Measurements from ENCODE around the gene PSENEN.
"Not testable (repeated sequence)": the region's sequence is repeated elsewhere in the genome, so short reads cannot be mapped to it uniquely, and the experiment has no call there.

The PSENEN gene

DNA sequence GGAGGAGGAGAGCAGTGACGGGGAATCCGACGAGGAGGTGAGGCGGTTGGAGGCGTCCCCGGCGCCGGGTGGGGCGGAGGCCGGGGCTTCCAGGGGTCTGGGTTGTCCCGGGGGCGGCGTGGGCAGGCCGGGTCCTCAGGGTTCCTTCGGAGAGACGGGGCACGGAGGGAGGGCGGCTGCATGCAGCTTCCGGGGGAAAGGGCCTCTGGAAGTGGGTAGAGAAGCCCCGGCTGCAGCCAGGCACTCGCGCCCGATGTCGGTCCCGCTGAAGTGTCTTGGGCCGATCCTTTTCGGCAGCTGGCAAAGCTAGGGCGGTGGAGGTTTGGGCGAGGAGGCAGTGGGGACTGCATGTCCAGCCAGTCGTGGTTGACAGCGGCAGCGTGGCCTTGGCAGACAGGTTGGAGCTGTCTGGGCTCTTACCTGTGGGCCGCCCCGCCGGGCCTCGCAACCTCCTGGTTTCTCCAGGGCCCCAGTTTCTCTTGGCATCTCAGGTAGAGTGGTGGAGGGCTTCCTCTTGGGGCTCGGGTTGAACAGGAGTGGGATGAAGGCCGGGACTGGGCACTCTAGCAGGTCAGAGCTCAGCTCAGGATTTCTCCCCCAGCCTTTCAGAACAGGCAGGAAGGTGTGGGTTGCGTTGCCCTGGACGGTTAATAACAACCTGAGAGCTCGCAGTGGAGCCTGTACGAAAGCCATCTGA, 27.0 kb upstream of the PSENEN start:
- no peak for DNase-seq (ENCODE audit: low spot score)

GRCh38 chr19:35719402-35720162, 25.9 kb upstream of the PSENEN start:
- DNase-seq (ENCODE audit: low spot score), result no peak

GRCh38 chr19:35720163-35720524, 25.3 kb upstream of the PSENEN start:
- no peak for DNase-seq (ENCODE audit: low spot score)

- no peak for DNase-seq (ENCODE audit: low spot score)
These were observed 24.8 kb upstream of the PSENEN start for GRCh38 chr19:35720648-35721047.

GRCh38 chr19:35721374-35721773, 24.1 kb upstream of the PSENEN start:
- no peak for DNase-seq (ENCODE audit: low spot score)

DNA sequence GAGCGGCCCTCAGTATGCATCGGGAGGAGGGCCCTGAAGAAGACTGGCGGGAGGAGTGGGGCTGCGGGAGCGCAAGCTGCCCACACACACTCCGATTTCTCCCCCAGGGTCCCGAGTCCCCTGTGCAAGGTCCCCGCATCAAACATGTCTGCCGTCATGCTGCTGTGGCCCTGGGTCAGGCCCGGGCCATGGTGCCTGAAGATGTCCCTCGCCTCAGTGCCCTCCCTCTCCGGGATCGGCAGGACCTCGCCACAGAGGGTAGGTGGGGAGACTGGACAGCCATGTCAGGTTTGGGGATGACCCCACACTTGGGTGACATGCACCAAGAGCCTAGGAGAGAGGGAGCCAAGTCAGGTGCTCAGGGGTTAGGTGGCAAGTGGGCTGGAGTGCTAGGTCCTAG, 23.0 kb upstream of the PSENEN start:
- no peak for DNase-seq (ENCODE audit: low spot score)

DNA sequence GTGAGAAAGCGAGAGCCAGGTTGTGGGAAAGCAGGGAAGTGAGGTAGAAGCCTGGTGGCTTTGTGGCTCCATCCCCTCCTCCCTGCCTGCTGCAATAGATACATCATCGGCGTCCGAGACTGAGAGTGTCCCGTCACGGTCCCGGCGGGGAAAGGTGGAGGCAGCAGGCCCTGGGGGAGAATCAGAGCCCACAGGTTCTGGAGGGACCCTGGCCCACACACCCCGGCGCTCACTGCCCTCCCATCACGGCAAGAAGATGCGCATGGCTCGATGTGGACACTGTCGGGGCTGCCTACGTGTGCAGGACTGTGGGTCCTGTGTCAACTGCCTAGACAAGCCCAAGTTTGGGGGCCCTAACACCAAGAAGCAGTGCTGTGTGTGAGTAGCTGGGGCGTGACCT, 22.6 kb upstream of the PSENEN start:
- no peak for DNase-seq (ENCODE audit: low spot score)

DNA sequence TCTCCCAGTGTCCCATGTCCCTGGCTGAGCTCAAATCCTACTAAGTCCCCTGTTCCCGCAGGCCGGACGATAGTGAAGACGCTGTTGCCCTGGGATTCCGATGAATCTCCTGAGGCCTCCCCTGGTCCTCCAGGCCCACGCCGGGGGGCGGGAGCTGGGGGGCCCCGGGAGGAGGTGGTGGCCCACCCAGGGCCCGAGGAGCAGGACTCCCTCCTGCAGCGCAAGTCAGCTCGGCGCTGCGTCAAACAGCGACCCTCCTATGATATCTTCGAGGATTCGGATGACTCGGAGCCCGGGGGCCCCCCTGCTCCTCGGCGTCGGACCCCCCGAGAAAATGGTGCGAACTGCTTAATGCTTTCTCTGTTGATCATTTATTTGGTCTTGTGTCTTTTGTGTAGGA, 21.8 kb upstream of the PSENEN start:
- no peak for DNase-seq (ENCODE audit: low spot score)

- DNase-seq (ENCODE audit: low spot score), result not testable (repeated sequence)
These were observed 21.3 kb upstream of the PSENEN start for GRCh38 chr19:35724132-35724531.

DNA sequence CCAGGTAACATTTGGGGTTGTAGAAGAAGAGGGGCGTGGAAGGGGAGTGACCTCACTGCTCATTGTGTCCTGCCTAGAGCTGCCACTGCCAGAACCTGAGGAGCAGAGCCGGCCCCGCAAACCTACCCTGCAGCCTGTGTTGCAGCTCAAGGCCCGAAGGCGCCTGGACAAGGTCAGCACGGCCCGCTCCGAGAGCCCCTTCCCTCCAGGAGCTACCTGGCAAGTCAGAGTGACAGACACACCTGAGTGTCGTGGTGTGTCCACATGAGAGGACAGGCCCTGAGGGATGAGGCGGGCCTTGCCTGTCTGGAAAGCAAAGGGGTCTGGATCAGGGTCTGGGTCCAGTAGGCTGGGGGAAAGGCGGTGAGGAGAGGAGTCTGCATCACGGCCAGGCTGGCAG, 20.9 kb upstream of the PSENEN start:
- DNase-seq (ENCODE audit: low spot score), result no peak

DNA sequence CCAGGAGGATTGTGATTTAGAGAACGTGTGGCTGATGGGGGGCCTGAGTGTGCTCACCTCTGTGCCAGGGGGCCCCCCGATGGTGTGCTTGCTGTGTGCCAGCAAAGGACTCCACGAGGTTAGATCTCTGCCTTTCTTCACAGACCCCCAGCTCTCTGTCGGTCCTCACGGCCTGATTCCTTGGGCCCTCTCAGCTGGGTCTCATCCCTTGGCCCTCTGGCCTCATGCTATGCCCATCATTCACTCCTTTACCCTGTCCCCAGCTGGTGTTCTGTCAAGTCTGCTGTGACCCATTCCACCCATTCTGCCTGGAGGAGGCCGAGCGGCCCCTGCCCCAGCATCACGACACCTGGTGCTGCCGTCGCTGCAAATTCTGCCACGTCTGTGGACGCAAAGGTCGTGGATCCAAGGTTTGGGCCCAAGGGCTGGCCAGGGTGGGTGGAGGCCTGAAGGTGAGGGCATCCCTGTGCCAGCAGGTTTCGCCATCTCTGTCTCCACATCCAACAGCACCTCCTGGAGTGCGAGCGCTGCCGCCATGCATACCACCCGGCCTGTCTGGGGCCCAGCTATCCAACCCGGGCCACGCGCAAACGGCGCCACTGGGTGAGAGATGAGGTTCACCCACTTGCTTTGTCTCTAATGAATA, 20.1 kb upstream of the PSENEN start:
- DNase-seq (ENCODE audit: low spot score), result no peak

DNA sequence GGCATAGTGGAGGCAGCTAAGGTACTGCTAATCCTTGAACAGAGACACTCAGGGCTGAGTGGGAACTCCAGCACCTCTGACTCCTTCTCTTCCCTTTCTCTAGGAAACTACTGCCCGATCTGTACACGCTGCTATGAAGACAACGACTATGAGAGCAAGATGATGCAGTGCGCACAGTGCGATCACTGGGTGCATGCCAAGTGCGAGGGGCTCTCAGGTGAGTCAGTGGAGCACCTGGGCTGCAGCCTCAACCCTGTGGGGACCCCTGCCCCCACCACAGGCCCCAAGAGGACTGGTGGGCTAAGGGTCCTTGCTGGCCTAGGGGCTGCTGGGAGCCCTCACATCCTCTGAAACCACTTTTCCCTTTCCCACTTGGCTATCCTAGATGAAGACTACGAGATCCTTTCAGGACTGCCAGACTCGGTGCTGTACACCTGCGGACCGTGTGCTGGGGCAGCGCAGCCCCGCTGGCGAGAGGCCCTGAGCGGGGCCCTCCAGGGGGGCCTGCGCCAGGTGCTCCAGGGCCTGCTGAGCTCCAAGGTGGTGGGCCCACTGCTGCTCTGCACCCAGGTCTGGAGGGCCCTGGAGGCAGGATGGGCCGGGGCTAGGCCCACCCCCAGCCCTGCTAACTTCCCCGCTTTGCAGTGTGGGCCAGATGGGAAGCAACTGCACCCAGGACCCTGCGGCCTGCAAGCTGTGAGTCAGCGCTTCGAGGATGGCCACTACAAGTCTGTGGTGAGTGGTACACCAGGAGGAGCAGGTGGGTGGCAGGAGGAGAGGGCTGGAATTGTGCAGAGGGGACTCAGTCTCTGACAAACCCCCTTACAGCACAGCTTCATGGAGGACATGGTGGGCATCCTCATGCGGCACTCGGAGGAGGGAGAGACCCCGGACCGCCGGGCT, 18.1 kb upstream of the PSENEN start:
- no peak for DNase-seq (ENCODE audit: low spot score)

GRCh38 chr19:35727956-35728706, 17.3 kb upstream of the PSENEN start:
- no peak for DNase-seq (ENCODE audit: low spot score)

GRCh38 chr19:35729021-35729420, 16.4 kb upstream of the PSENEN start:
- no peak for DNase-seq (ENCODE audit: low spot score)

DNA sequence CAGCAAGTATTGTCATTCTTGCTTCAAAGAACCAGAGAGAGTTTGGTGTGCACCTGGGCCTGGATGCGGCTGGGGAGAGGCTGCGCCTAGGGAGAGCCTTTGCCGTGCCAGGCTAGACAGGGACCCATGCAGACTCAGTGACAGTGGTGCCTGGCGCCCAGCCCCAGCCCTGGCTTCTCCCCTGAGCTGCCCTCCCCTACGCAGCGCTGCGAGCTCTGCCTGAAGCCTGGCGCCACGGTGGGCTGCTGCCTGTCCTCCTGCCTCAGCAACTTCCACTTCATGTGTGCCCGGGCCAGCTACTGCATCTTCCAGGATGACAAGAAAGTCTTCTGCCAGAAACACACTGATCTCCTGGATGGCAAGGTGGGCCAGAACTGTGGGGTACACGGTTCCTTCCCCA, 15.7 kb upstream of the PSENEN start:
- no peak for DNase-seq (ENCODE audit: low spot score)

GRCh38 chr19:35730326-35730725, 15.1 kb upstream of the PSENEN start:
- no peak for DNase-seq (ENCODE audit: low spot score)

DNA sequence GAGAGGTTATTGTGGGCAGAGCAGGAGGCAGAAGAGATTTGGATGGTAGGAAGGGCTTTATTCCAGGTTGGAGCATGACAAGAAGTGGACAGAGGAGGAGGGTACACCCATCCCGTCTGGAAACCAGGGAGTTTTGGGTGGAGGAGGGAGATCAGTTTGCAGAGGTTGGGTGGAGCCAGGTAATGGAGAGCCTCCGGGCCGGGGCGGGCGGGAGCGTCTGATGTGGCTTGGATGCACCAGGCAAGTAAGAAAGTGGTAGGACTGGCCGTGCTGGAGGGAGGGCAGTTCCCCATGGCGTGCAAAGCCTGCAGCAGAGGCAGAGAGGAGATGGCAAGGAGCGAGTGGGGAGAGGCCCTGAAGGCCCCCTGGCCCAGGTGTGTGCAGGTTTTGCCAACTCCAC, 14.1 kb upstream of the PSENEN start:
- DNase-seq (ENCODE audit: low spot score), result no peak

GRCh38 chr19:35731779-35732405, 13.6 kb upstream of the PSENEN start:
- no peak for DNase-seq (ENCODE audit: low spot score)

GRCh38 chr19:35732540-35733179, 12.8 kb upstream of the PSENEN start:
- no peak for DNase-seq (ENCODE audit: low spot score)

Data from LoVo (cell line).